CD4-positive, alpha-beta T cell (primary cell): ENCODE measurements around the gene TCP11. TPM values are rescaled to one million over a fixed set of nuclear protein-coding genes. Genes with fewer than 3 reads are reported as not detected.

ENCODE experiments used
- ATAC-seq: fragments of 200-7000 bp; cut with Tn5 transposase; one replicate; pipeline ENCODE4 v1.10.0; 2022; ENCODE audit warnings: mild to moderate bottlenecking; ENCODE audit not compliant: poor library complexity
- CTCF ChIA-PET: fragments of 350-600 bp; sonication (Branson Sonifier 250); formaldehyde crosslinking; loops from one replicate; lab custom pipeline; 2021; ENCODE audit warnings: antibody characterized with exemption, inconsistent platforms; lab: Charles Lee
- POLR2A ChIA-PET: fragments of 350-600 bp; sonication (Branson Sonifier 250); formaldehyde crosslinking; loops from one replicate; lab custom pipeline; 2021; ENCODE audit warnings: antibody characterized with exemption, inconsistent platforms; lab: Charles Lee
- DNase-seq, 14 experiments: peaks; one replicate each; pipeline ENCODE4 v3.0.0-alpha.2; 2013 to 2020; ENCODE audit warnings: mixed read lengths in 2 of 14
- H3K27ac ChIP-seq, 2 donors: one replicate each; pipeline versions ENCODE4 v1.5.1 to v1.7.0; 2013; ENCODE audit warnings: low read length in 2 of 2, low read depth in 1 of 2, mild to moderate bottlenecking in 1 of 2
- H3K27me3 ChIP-seq, 2 experiments: 1 replicate in 1 of 2; 2 replicates in 1 of 2; pipeline versions ENCODE4 v1.6.1 to v1.7.0; 2013; ENCODE audit warnings: low read length in 2 of 2, control low read depth in 1 of 2, mild to moderate bottlenecking in 1 of 2, moderate library complexity in 1 of 2; ENCODE audit not compliant: insufficient read depth in 2 of 2, control insufficient read depth in 1 of 2
- H3K36me3 ChIP-seq: one replicate; pipeline ENCODE4 v1.6.1; 2013; ENCODE audit warnings: low read length, control low read depth; ENCODE audit not compliant: insufficient read depth
- H3K4me1 ChIP-seq: one replicate; pipeline ENCODE4 v1.6.1; 2013; ENCODE audit warnings: low read length, control low read depth; ENCODE audit not compliant: insufficient read depth
- H3K4me3 ChIP-seq: one replicate; pipeline ENCODE4 v1.5.1; 2013; ENCODE audit warnings: mild to moderate bottlenecking, low read length, moderate library complexity
- H3K9me3 ChIP-seq, 2 experiments: 1 replicate in 1 of 2; 2 replicates in 1 of 2; pipeline versions ENCODE4 v1.6.1 to v1.7.0; 2013; ENCODE audit warnings: low read length in 2 of 2, mild to moderate bottlenecking in 2 of 2, control low read depth in 1 of 2, moderate library complexity in 1 of 2; ENCODE audit not compliant: control insufficient read depth in 1 of 2, insufficient read depth in 1 of 2
- H3K27ac Mint-ChIP-seq: one replicate; pipeline ENCODE4 v1.8.0; 2020; ENCODE audit warnings: mixed read lengths
- H3K27me3 Mint-ChIP-seq: one replicate; pipeline ENCODE4 v1.8.0; 2021; ENCODE audit warnings: mixed read lengths
- H3K36me3 Mint-ChIP-seq: one replicate; pipeline ENCODE4 v1.8.0; 2021; ENCODE audit warnings: low read depth, mixed read lengths
- H3K4me1 Mint-ChIP-seq: one replicate; pipeline ENCODE4 v1.8.0; 2021; ENCODE audit warnings: low read depth, mixed read lengths
- H3K4me3 Mint-ChIP-seq: one replicate; pipeline ENCODE4 v1.8.0; 2020; ENCODE audit warnings: mild to moderate bottlenecking, mixed read lengths
- H3K9me3 Mint-ChIP-seq: one replicate; pipeline ENCODE4 v1.8.0; 2020; ENCODE audit warnings: mixed read lengths
- intact Hi-C, 2 experiments: fragments of 100-400 bp; cut with DNase I in 1 of 2; cut with micrococcal nuclease in 1 of 2; formaldehyde crosslinking; loops; one replicate each; pipeline versions ENCODE4 v1.15.1 to v1.9.0; 2023 to 2025; cut with DNase I, micrococcal nuclease
- total RNA-seq, 174 experiments: library from RNA in 2 of 174; stranded (reverse) in 2 of 174; gene quantifications; one replicate each; pipeline ENCODE4 v1.2.3 and lab custom pipeline; 2021 to 2026
- TF ChIP-seq, protein P1 (sequence below): fragments of 200-600 bp; IDR thresholded peaks from one replicate; pipeline ENCODE4 v1.8.0; 2022; ENCODE audit warnings: antibody characterized with exemption, mild to moderate bottlenecking

Gene TCP11
- total RNA-seq, 2 experiments from 2014 or later: not detected

- DNase-seq: no peak
- CTCF ChIA-PET: no interaction called here
Measured at GRCh38 chr6:35087361-35088280, 53.5 kb downstream of the TCP11 start.

GRCh38 chr6:35086636-35087360, 54.3 kb downstream of the TCP11 start:
- Mint-ChIP-seq H3K9me3 (no peaks in the 10 kb centered on the region), H3K27ac (no peak overlapping the region), H3K4me1 (no peaks in the 10 kb centered on the region), H3K27me3 (no peaks in the 10 kb centered on the region), H3K4me3 (no peak overlapping the region), H3K36me3 (peaks cover 60% of the 10 kb centered on the region)
- H3K27me3 ChIP-seq: no peaks in the 10 kb centered on the region
- no peak overlapping the region for H3K4me3 ChIP-seq
- peaks cover 46% of the 10 kb centered on the region for H3K36me3 ChIP-seq
- ChIA-PET POLR2A (no interaction called here), CTCF (no interaction called here)
- intact Hi-C loops: no loop called here
- DNase-seq (no peak), ATAC-seq (no peak)
- H3K9me3 ChIP-seq: no peaks in the 10 kb centered on the region
- no peak overlapping the region for H3K27ac ChIP-seq
- H3K4me1 ChIP-seq: no peaks in the 10 kb centered on the region
- TF ChIP-seq, protein P1, sequence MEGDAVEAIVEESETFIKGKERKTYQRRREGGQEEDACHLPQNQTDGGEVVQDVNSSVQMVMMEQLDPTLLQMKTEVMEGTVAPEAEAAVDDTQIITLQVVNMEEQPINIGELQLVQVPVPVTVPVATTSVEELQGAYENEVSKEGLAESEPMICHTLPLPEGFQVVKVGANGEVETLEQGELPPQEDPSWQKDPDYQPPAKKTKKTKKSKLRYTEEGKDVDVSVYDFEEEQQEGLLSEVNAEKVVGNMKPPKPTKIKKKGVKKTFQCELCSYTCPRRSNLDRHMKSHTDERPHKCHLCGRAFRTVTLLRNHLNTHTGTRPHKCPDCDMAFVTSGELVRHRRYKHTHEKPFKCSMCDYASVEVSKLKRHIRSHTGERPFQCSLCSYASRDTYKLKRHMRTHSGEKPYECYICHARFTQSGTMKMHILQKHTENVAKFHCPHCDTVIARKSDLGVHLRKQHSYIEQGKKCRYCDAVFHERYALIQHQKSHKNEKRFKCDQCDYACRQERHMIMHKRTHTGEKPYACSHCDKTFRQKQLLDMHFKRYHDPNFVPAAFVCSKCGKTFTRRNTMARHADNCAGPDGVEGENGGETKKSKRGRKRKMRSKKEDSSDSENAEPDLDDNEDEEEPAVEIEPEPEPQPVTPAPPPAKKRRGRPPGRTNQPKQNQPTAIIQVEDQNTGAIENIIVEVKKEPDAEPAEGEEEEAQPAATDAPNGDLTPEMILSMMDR: no peak

More at GRCh38 chr6:35087361-35088280, 53.5 kb downstream of the TCP11 start:
- Histone ChIP-seq H3K4me3 (no peak overlapping the region), H3K27ac (no peak overlapping the region), H3K36me3 (peaks cover 40% of the 10 kb centered on the region), H3K27me3 (no peaks in the 10 kb centered on the region), H3K4me1 (no peaks in the 10 kb centered on the region), H3K9me3 (no peaks in the 10 kb centered on the region)
- H3K9me3 Mint-ChIP-seq: no peaks in the 10 kb centered on the region
- TF ChIP-seq, protein P1: no peak
- no peaks in the 10 kb centered on the region for H3K4me1 Mint-ChIP-seq
- peaks cover 54% of the 10 kb centered on the region for H3K36me3 Mint-ChIP-seq
- H3K27me3 Mint-ChIP-seq: no peaks in the 10 kb centered on the region
- no peak overlapping the region for H3K4me3 Mint-ChIP-seq
- intact Hi-C loops: no loop called here
- POLR2A ChIA-PET: no interaction called here
- H3K27ac Mint-ChIP-seq: no peak overlapping the region
- ATAC-seq: no peak

GRCh38 chr6:35086282-35086632, 54.9 kb downstream of the TCP11 start:
- ATAC-seq: no peak
- no peak for DNase-seq
- H3K27me3 ChIP-seq: no peaks in the 10 kb centered on the region
- H3K4me3 ChIP-seq: no peak overlapping the region
- H3K4me3 Mint-ChIP-seq: no peak overlapping the region
- peaks cover 49% of the 10 kb centered on the region for H3K36me3 ChIP-seq
- POLR2A ChIA-PET: no interaction called here
- CTCF ChIA-PET: no interaction called here
- H3K36me3 Mint-ChIP-seq: peaks cover 65% of the 10 kb centered on the region
- H3K27ac ChIP-seq: no peak overlapping the region
- no peaks in the 10 kb centered on the region for H3K4me1 ChIP-seq
- no peaks in the 10 kb centered on the region for H3K27me3 Mint-ChIP-seq
- H3K27ac Mint-ChIP-seq: no peak overlapping the region
- H3K9me3 ChIP-seq: no peaks in the 10 kb centered on the region
- no peaks in the 10 kb centered on the region for H3K9me3 Mint-ChIP-seq
- intact Hi-C loops: no loop called here
- TF ChIP-seq, protein P1: no peak
- H3K4me1 Mint-ChIP-seq: no peaks in the 10 kb centered on the region
